Measurements from ENCODE around the gene RPS23. TPM values are rescaled to one million over a fixed set of nuclear protein-coding genes. Genes with fewer than 3 reads are reported as not detected.

RPS23 gene
- total RNA-seq, 3 donors from 2014 or later (not counting 1 experiment from before 2014, with no cell fraction given) = 1,162 to 1,462 (median 1,451) TPM

GRCh38 chr5:82225525-82226172, 52.5 kb downstream of the RPS23 start:
- Histone ChIP-seq H3K36me3 (ENCODE audit: control insufficient read depth, insufficient read depth, low read length) (no peaks in the 10 kb centered on the region), H3K4me3 (ENCODE audit: low read length) (no peak overlapping the region), H3K9me3 (ENCODE audit: control insufficient read depth, insufficient read depth, low read length) (no peaks in the 10 kb centered on the region), H3K27me3 (ENCODE audit: control insufficient read depth, insufficient read depth, low read length) (no peaks in the 10 kb centered on the region), H3K4me1 (ENCODE audit: control insufficient read depth, insufficient read depth, low read length) (peaks cover 4% of the 10 kb centered on the region), H3K27ac (ENCODE audit: low read length) (no peak overlapping the region)
- ATAC-seq (peak; percentile 71 to 90 (median 90)), DNase-seq (peak; percentile 39 to 81)
- H3K36me3 Mint-ChIP-seq = no peaks in the 10 kb centered on the region
- no peaks in the 10 kb centered on the region for H3K9me3 Mint-ChIP-seq
- 17% methylated on average over 6 of the region's 7 CpGs for WGBS (ENCODE audit: insufficient coverage)
- no peak overlapping the region for H3K27ac Mint-ChIP-seq
- intact Hi-C loops (cut with micrococcal nuclease) = loop anchor here (1.0 kb wide), 2 partner anchors 51 to 800 kb away; no protein-coding TSS in a partner anchor
- TF ChIP-seq CTCF (IDR thresholded peaks at IDR 0.05) = peak; percentile 89
- no peak overlapping the region for H3K4me3 Mint-ChIP-seq
- H3K4me1 Mint-ChIP-seq = peaks cover 5 to 10% of the 10 kb centered on the region in 2 donors
- no peaks in the 10 kb centered on the region for H3K27me3 Mint-ChIP-seq (ENCODE audit: low read depth in 2 of 2)
